H9 (cell line): ENCODE measurements around the gene PRADC1. TPM values are rescaled to one million over a fixed set of nuclear protein-coding genes. Genes with fewer than 3 reads are reported as not detected.

Experiments
- DNase-seq: peaks from one replicate; pipeline ENCODE4 v3.0.0-alpha.2; 2017
- H2AFZ ChIP-seq: one replicate; pipeline ENCODE4 v1.6.1; 2013; ENCODE audit warnings: mild to moderate bottlenecking, low read length, control low read depth, moderate library complexity
- H2AK5ac ChIP-seq: 2 replicates; pipeline ENCODE4 v1.6.1; 2013; ENCODE audit warnings: low read length, control low read depth, mixed read lengths; ENCODE audit not compliant: insufficient read length
- H2BK120ac ChIP-seq: one replicate; pipeline ENCODE4 v1.6.1; 2013; ENCODE audit warnings: low read depth, mild to moderate bottlenecking, low read length, control low read depth, inconsistent platforms; ENCODE audit not compliant: poor library complexity, severe bottlenecking
- H2BK12ac ChIP-seq: 2 replicates; pipeline ENCODE4 v1.6.1; 2013; ENCODE audit warnings: low read length, control low read depth, mixed read lengths, low read depth; ENCODE audit not compliant: insufficient read length
- H2BK15ac ChIP-seq: 2 replicates; pipeline ENCODE4 v1.6.1; 2013; ENCODE audit warnings: low read depth, low read length, control low read depth
- H2BK20ac ChIP-seq: one replicate; pipeline ENCODE4 v1.6.1; 2013; ENCODE audit warnings: low read depth, mild to moderate bottlenecking, low read length, control low read depth, inconsistent platforms; ENCODE audit not compliant: poor library complexity, severe bottlenecking
- H2BK5ac ChIP-seq: 2 replicates; pipeline ENCODE4 v1.6.1; 2013; ENCODE audit warnings: low read length, control low read depth, mixed read lengths; ENCODE audit not compliant: insufficient read length
- H3K14ac ChIP-seq: 2 replicates; pipeline ENCODE4 v1.6.1; 2013; ENCODE audit warnings: low read length, control low read depth; ENCODE audit not compliant: insufficient read depth
- H3K18ac ChIP-seq: 2 replicates; pipeline ENCODE4 v1.6.1; 2013; ENCODE audit warnings: low read depth, mild to moderate bottlenecking, mixed read lengths, low read length, control low read depth; ENCODE audit not compliant: insufficient read length
- H3K23ac ChIP-seq: 2 replicates; pipeline ENCODE4 v1.6.1; 2013; ENCODE audit warnings: low read length, control low read depth, mixed read lengths, low read depth; ENCODE audit not compliant: insufficient read length
- H3K23me2 ChIP-seq: 2 replicates; pipeline ENCODE4 v1.6.1; 2013; ENCODE audit warnings: low read depth, mild to moderate bottlenecking, mixed read lengths, low read length, control low read depth; ENCODE audit not compliant: insufficient read length, poor library complexity, severe bottlenecking
- H3K27ac ChIP-seq: 2 replicates; pipeline ENCODE4 v1.5.1; 2013; ENCODE audit warnings: low read length, control low read depth, mixed read lengths, low read depth; ENCODE audit not compliant: insufficient read length
- H3K27me3 ChIP-seq: 2 replicates; pipeline ENCODE4 v1.6.1; 2013; ENCODE audit warnings: low read length, control low read depth, inconsistent platforms; ENCODE audit not compliant: insufficient read depth
- H3K4ac ChIP-seq: 2 replicates; pipeline ENCODE4 v1.6.1; 2013; ENCODE audit warnings: low read depth, mild to moderate bottlenecking, control low read depth, inconsistent platforms, low read length, moderate library complexity
- H3K4me1 ChIP-seq: 2 replicates; pipeline ENCODE4 v1.6.1; 2013; ENCODE audit warnings: low read length, control low read depth, inconsistent platforms; ENCODE audit not compliant: insufficient read depth
- H3K4me2 ChIP-seq: 2 replicates; pipeline ENCODE4 v1.6.1; 2013; ENCODE audit warnings: low read length, control low read depth, mixed read lengths; ENCODE audit not compliant: insufficient read length, insufficient read depth
- H3K56ac ChIP-seq: 2 replicates; pipeline ENCODE4 v1.6.1; 2013; ENCODE audit warnings: low read depth, mild to moderate bottlenecking, mixed read lengths, low read length, control low read depth; ENCODE audit not compliant: insufficient read length
- H3K79me1 ChIP-seq: 2 replicates; pipeline ENCODE4 v1.6.1; 2013; ENCODE audit warnings: low read depth, mild to moderate bottlenecking, moderate library complexity, low read length, control low read depth, inconsistent platforms; ENCODE audit not compliant: insufficient read depth, poor library complexity, severe bottlenecking
- H3K79me2 ChIP-seq: 2 replicates; pipeline ENCODE4 v1.6.1; 2013; ENCODE audit warnings: low read length, control low read depth, inconsistent platforms; ENCODE audit not compliant: insufficient read depth
- H3K9ac ChIP-seq: 2 replicates; pipeline ENCODE4 v1.6.1; 2013; ENCODE audit warnings: low read length, control low read depth, mixed read lengths; ENCODE audit not compliant: insufficient read length; ENCODE audit errors: extremely low read depth
- H3K9me3 ChIP-seq: one replicate; pipeline ENCODE4 v1.6.1; 2013; ENCODE audit warnings: low read depth, low read length, inconsistent platforms; ENCODE audit not compliant: control insufficient read depth
- H3T11ph ChIP-seq: one replicate; pipeline ENCODE4 v1.6.1; 2013; ENCODE audit warnings: mild to moderate bottlenecking, low read length, control low read depth, inconsistent platforms
- H4K20me1 ChIP-seq: one replicate; pipeline ENCODE4 v1.6.1; 2013; ENCODE audit not compliant: control insufficient read depth, insufficient read length, insufficient read depth
- H4K5ac ChIP-seq: 2 replicates; pipeline ENCODE4 v1.6.1; 2013; ENCODE audit warnings: low read depth, mild to moderate bottlenecking, mixed read lengths, low read length, control low read depth; ENCODE audit not compliant: insufficient read length
- H4K8ac ChIP-seq: replicated peaks from 2 replicates; pipeline ENCODE4 v1.6.1; 2013; ENCODE audit warnings: low read length, control low read depth, mixed read lengths, low read depth; ENCODE audit not compliant: insufficient read length
- H4K91ac ChIP-seq: 2 replicates; pipeline ENCODE4 v1.6.1; 2013; ENCODE audit warnings: low read depth, mild to moderate bottlenecking, moderate library complexity, mixed read lengths, low read length, control low read depth; ENCODE audit not compliant: insufficient read length
- H3K27ac Mint-ChIP-seq, 3 experiments: 2 replicates in 2 of 3; 3 replicates in 1 of 3; pipeline ENCODE4 v1.8.0; 2020 to 2021; ENCODE audit warnings: mixed read lengths in 3 of 3, mild to moderate bottlenecking in 1 of 3, moderate library complexity in 1 of 3
- H3K27me3 Mint-ChIP-seq: 2 replicates; pipeline ENCODE4 v1.8.0; 2021; ENCODE audit warnings: low read depth, mild to moderate bottlenecking, moderate library complexity, mixed read lengths
- H3K36me3 Mint-ChIP-seq, 3 experiments: 2 replicates in 2 of 3; 3 replicates in 1 of 3; pipeline ENCODE4 v1.8.0; 2020 to 2021; ENCODE audit warnings: low read depth in 3 of 3, mixed read lengths in 3 of 3; ENCODE audit not compliant: insufficient read depth in 1 of 3
- H3K4me1 Mint-ChIP-seq, 2 experiments: 2 replicates each; pipeline ENCODE4 v1.8.0; 2020; ENCODE audit warnings: mixed read lengths in 2 of 2
- H3K4me3 Mint-ChIP-seq, 2 experiments: 2 replicates in 1 of 2; 3 replicates in 1 of 2; pipeline ENCODE4 v1.8.0; 2020 to 2021; ENCODE audit warnings: mild to moderate bottlenecking in 2 of 2, mixed read lengths in 2 of 2, moderate library complexity in 1 of 2
- H3K9me3 Mint-ChIP-seq, 2 experiments: 2 replicates in 1 of 2; 3 replicates in 1 of 2; pipeline ENCODE4 v1.8.0; 2020; ENCODE audit warnings: mild to moderate bottlenecking in 2 of 2, mixed read lengths in 2 of 2, moderate library complexity in 1 of 2
- WGBS: extraction: QIAGEN DNeasy Blood & Tissue Kit; methylation state at CpG from one replicate; pipeline ENCODE4 v1.1.7; 2013; ENCODE audit warnings: missing lambda C conversion rate, low lambda C conversion rate, mixed read lengths; ENCODE audit not compliant: insufficient read length; ENCODE audit errors: extremely low coverage; 5-methylcytosine and 5-hydroxymethylcytosine counted together
- total RNA-seq: library from RNA; stranded (reverse); gene quantifications from 2 replicates; pipeline ENCODE4 v1.2.1, GENCODE V29; 2021
- TF ChIP-seq, protein P1 (sequence below): fragments of 200-600 bp; sonication (generic); conservative IDR thresholded peaks from 3 replicates; pipeline ENCODE4 v1.8.0; 2021; ENCODE audit warnings: antibody characterized with exemption, mild to moderate bottlenecking

Gene PRADC1
- total RNA-seq, 1 experiment from 2014 or later, result 9.6 TPM

DNA sequence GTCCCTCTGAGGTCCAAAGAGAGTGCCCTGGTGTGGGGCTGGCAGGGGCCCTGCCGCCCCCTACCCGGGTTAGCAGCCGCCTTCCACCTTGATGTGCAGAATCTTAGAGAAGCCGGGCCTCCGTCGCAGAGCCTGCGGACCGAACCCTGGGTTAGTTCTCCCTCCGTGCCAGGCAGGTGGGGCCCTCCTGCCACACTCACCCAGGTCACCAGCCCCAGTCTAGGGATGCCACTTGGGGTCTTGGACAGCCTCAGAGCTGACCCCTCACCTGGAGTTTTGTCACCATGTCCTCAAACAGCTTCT, 25.8 kb upstream of the PRADC1 start:
- Histone ChIP-seq H3K79me2 (no peaks in the 10 kb centered on the region), H3K9me3 (no peaks in the 10 kb centered on the region), H3K56ac (no peak overlapping the region), H2BK12ac (no peak overlapping the region), H2BK20ac (no peak overlapping the region), H3T11ph (no peak overlapping the region), H3K4me2 (no peak overlapping the region), H3K18ac (no peak overlapping the region), H3K79me1 (no peaks in the 10 kb centered on the region), H3K4me1 (no peaks in the 10 kb centered on the region), H2AFZ (no peak overlapping the region), H2BK15ac (no peak overlapping the region), H3K23ac (no peak overlapping the region), H4K8ac (no peak overlapping the region), H3K23me2 (no peaks in the 10 kb centered on the region), H3K14ac (no peak overlapping the region), H2BK120ac (no peak overlapping the region), H3K27me3 (no peaks in the 10 kb centered on the region), H2AK5ac (no peak overlapping the region), H3K9ac (no peak overlapping the region), H2BK5ac (no peak overlapping the region), H3K27ac (no peak overlapping the region), H3K4ac (no peak overlapping the region), H4K91ac (no peak overlapping the region), H4K5ac (no peak overlapping the region), H4K20me1 (no peaks in the 10 kb centered on the region)
- Mint-ChIP-seq H3K36me3 (peaks cover 13 to 44% (median 20%) of the 10 kb centered on the region in 3 experiments; a peak in 6 of 7 replicates), H3K4me3 (no peak overlapping the region), H3K27me3 (no peaks in the 10 kb centered on the region; the same call in 1 of the 2 replicates), H3K4me1 (peaks cover 17 to 18% of the 10 kb centered on the region in 2 experiments), H3K27ac (no peak overlapping the region), H3K9me3 (no peaks in the 10 kb centered on the region; a peak in 1 of 5 replicates)
- DNase-seq, result no peak
- TF ChIP-seq, protein P1, sequence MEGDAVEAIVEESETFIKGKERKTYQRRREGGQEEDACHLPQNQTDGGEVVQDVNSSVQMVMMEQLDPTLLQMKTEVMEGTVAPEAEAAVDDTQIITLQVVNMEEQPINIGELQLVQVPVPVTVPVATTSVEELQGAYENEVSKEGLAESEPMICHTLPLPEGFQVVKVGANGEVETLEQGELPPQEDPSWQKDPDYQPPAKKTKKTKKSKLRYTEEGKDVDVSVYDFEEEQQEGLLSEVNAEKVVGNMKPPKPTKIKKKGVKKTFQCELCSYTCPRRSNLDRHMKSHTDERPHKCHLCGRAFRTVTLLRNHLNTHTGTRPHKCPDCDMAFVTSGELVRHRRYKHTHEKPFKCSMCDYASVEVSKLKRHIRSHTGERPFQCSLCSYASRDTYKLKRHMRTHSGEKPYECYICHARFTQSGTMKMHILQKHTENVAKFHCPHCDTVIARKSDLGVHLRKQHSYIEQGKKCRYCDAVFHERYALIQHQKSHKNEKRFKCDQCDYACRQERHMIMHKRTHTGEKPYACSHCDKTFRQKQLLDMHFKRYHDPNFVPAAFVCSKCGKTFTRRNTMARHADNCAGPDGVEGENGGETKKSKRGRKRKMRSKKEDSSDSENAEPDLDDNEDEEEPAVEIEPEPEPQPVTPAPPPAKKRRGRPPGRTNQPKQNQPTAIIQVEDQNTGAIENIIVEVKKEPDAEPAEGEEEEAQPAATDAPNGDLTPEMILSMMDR, result no peak
- WGBS, result no CpG with 5 or more reads among the region's 9 CpGs
